ENCODE measurements around the gene TTC33.

Gene TTC33

GRCh38 chr5:40679148-40679912, 76.4 kb downstream of the TTC33 start:
- TF ChIP-seq CTCF (IDR thresholded peaks at IDR 0.05; ENCODE audit: low read length, missing control alignments), result no peak
- DNase-seq (ENCODE audit: low read depth), result peak; percentile 87
- peak overlapping the region; percentile 77 for H3K4me3 ChIP-seq (replicated peaks; ENCODE audit: low read depth, low read length)

GRCh38 chr5:40678460-40679147, 77.2 kb downstream of the TTC33 start:
- peak overlapping the region; percentile 77 for H3K4me3 ChIP-seq (replicated peaks; ENCODE audit: low read depth, low read length)
- no peak for DNase-seq (ENCODE audit: low read depth)
- TF ChIP-seq CTCF (IDR thresholded peaks at IDR 0.05; ENCODE audit: low read length, missing control alignments), result no peak

- no peak overlapping the region for H3K4me3 ChIP-seq (replicated peaks; ENCODE audit: low read depth, low read length)
- no peak for DNase-seq (ENCODE audit: low read depth)
- no peak for TF ChIP-seq CTCF (IDR thresholded peaks at IDR 0.05; ENCODE audit: low read length, missing control alignments)
Measured at GRCh38 chr5:40678026-40678425, 77.7 kb downstream of the TTC33 start.

GRCh38 chr5:40677456-40677855, 78.3 kb downstream of the TTC33 start:
- DNase-seq (ENCODE audit: low read depth), result no peak
- no peak for TF ChIP-seq CTCF (IDR thresholded peaks at IDR 0.05; ENCODE audit: low read length, missing control alignments)
- no peak overlapping the region for H3K4me3 ChIP-seq (replicated peaks; ENCODE audit: low read depth, low read length)

- DNase-seq (ENCODE audit: low read depth), result peak; percentile 63
- H3K4me3 ChIP-seq (replicated peaks; ENCODE audit: low read depth, low read length), result no peak overlapping the region
- no peak for TF ChIP-seq CTCF (IDR thresholded peaks at IDR 0.05; ENCODE audit: low read length, missing control alignments)
Measured at GRCh38 chr5:40676613-40677343, 79.0 kb downstream of the TTC33 start.

GRCh38 chr5:40675396-40676133, 80.2 kb downstream of the TTC33 start:
- TF ChIP-seq CTCF (IDR thresholded peaks at IDR 0.05; ENCODE audit: low read length, missing control alignments), result no peak
- no peak for DNase-seq (ENCODE audit: low read depth)
- H3K4me3 ChIP-seq (replicated peaks; ENCODE audit: low read depth, low read length), result no peak overlapping the region

Data from fibroblast of pulmonary artery (primary cell).